Activated naive CD4-positive, alpha-beta T cell treated with anti-CD3 and anti-CD28 coated beads, Interleukin-2, amount 50 U/mL, for 72 hours (primary cell): ENCODE data around the gene ZNF189. TPM values are rescaled to one million over a fixed set of nuclear protein-coding genes. Genes with fewer than 3 reads are reported as not detected.

Experiments
- ATAC-seq, 2 donors: fragments of 150-1000 bp; cut with Tn5 transposase; 2 replicates each; pipeline ENCODE4 v1.10.0; 2021; ENCODE audit warnings: mild to moderate bottlenecking in 2 of 2, moderate library complexity in 2 of 2
- DNase-seq, 2 donors: peaks; one replicate each; pipeline ENCODE4 v3.0.0; 2021 to 2022; ENCODE audit warnings: low spot score in 2 of 2
- H3K27ac Mint-ChIP-seq, 2 donors: one replicate each; pipeline ENCODE4 v1.8.0; 2022; ENCODE audit warnings: mild to moderate bottlenecking in 2 of 2, mixed read lengths in 2 of 2
- H3K36me3 Mint-ChIP-seq, 2 donors: one replicate each; pipeline ENCODE4 v1.8.0; 2022; ENCODE audit warnings: mixed read lengths in 2 of 2
- H3K9me3 Mint-ChIP-seq, 2 donors: one replicate each; pipeline ENCODE4 v1.8.0; 2022; ENCODE audit warnings: mixed read lengths in 2 of 2
- total RNA-seq, 2 donors: library from RNA; stranded (reverse); gene quantifications; one replicate each; pipeline ENCODE4 v1.2.3, GENCODE V29; 2022

The ZNF189 gene
- 10 to 100 TPM in 1 of 2 donors, 1 to 10 TPM in 1; 8.8 to 10.5 TPM for total RNA-seq

DNA sequence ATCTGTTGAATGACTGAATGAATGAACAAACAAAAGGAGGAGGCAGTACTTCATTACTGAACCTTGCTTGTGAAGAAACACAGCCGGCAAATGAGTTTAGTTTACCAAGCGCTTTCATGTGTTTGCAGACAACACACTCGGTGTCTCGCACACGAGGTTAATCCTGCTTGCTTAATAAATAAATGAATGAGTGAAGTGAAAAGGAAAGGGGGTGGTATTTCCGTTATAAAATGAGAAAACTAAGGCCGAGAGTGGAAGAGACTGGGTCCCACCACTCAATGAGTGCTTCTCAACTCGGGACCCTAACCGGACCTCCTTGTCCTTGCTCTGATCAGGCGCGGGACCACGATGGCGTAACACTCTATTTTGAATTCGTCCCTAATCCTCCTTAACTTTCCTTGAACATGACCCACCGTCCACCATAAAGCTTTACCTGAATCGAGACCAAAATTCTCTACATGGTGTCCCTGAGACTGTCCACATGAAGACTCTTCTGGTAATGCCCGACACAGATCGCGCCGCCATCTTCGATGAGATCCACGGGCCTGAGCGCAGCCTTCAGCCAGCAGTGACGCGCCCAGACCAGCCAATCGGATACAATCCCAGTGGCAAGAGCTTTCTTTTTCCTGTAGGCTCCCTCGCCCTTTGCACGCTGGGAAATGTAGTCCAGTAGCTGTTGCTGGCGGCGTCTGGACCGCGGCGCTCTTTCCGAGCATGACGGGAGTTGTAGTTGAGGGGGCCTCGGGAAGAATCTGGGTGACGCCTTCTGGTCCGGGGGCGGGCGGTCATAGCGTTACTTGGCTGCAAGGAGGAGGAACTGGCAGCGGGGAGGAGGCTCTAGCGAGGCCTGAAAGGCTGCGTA lies at the start of gene ZNF189, which contains the start of gene MRPL50:
Gene ZNF189, plus strand, starts transcription at position 784 of the 862 bp plus-strand sequence. CDS start 306 bp downstream, outside the sequence.
Gene MRPL50, minus strand, starts transcription at position 551 of the 862 bp plus-strand sequence. Its CDS starts 26 bp downstream, at position 525.
- ATAC-seq: peak; percentile 95
- peak; percentile 87 to 96 for DNase-seq
- Mint-ChIP-seq H3K27ac (peak within 1 kb of the TSS; percentile 93 to 99), H3K9me3 (peaks cover 10 to 36% of the 10 kb centered on the region in 2 donors), H3K36me3 (peaks cover 66 to 77% of the 10 kb centered on the region in 2 donors)

- ATAC-seq (no peak), DNase-seq (no peak)
- Mint-ChIP-seq H3K27ac (no peak overlapping the region), H3K36me3 (no peaks in the 10 kb centered on the region), H3K9me3 (no peaks in the 10 kb centered on the region)
These were observed 48.4 kb upstream of the ZNF189 start for GRCh38 chr9:101350285-101350684.

DNA sequence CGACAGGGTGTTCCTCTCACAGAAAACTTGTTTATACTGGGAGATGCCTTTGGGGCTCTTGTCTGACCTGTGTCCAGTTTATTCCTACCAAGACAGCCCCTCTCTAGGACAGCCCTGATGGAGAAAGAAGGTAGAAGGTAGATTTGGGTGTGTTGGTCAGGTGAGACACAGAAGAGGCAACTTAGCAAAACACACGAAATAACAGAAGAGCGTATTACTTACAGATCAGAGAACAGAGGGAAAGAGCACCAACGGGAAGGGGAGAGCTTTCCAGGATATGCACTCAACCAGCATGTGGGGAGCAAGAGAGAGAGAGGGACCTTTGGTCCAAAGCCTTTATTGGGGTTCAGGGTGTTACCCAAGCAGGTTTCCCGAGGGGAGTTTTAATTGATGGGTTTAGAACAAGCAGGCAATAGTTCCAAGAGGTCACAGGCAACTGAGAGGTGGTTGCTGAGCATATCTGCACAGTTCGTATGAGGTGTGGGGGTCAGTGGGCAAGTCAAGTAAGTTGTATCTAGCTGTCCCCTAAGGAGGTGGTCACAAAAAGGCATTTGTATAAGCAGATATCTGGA lies 45.7 kb upstream of the ZNF189 start:
- DNase-seq (no peak), ATAC-seq (no peak)
- no peak overlapping the region for H3K27ac Mint-ChIP-seq
- no peaks in the 10 kb centered on the region for H3K36me3 Mint-ChIP-seq
- H3K9me3 Mint-ChIP-seq: no peaks in the 10 kb centered on the region

GRCh38 chr9:101353683-101354082 lies 45.0 kb upstream of the ZNF189 start:
- ATAC-seq (no peak), DNase-seq (no peak)
- Mint-ChIP-seq H3K27ac (no peak overlapping the region), H3K9me3 (no peaks in the 10 kb centered on the region), H3K36me3 (no peaks in the 10 kb centered on the region)

DNA sequence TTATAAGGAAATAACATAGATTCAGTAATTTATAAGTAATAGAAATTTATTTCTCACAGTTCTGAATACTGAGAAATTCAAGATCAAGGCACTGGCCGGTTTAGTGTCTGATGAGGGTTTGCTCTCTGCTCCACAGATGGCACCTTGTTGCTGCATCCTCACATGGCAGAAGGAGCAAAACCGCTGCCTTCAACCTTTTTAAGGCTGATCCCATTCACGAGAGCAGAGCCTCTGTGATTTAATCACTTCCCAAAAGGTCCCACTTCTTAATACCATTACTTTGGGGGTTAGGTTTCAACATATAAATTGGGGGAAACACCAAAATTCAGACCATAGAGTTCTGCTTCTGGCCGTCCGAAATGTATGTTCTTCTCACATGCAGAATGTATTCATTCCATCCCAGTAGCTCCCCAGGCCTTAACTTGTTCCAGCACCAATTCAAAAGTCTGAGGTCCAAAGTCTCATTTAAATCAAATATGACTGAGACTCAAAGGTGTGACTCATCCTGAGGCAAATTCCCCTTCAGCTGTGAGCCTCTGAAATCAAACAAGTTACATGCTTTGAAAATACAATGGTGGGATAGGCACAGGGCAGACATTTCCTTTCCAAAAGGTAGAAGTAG lies 44.4 kb upstream of the ZNF189 start:
- DNase-seq (no peak), ATAC-seq (no peak)
- no peaks in the 10 kb centered on the region for H3K9me3 Mint-ChIP-seq
- H3K27ac Mint-ChIP-seq: no peak overlapping the region
- no peaks in the 10 kb centered on the region for H3K36me3 Mint-ChIP-seq

DNA sequence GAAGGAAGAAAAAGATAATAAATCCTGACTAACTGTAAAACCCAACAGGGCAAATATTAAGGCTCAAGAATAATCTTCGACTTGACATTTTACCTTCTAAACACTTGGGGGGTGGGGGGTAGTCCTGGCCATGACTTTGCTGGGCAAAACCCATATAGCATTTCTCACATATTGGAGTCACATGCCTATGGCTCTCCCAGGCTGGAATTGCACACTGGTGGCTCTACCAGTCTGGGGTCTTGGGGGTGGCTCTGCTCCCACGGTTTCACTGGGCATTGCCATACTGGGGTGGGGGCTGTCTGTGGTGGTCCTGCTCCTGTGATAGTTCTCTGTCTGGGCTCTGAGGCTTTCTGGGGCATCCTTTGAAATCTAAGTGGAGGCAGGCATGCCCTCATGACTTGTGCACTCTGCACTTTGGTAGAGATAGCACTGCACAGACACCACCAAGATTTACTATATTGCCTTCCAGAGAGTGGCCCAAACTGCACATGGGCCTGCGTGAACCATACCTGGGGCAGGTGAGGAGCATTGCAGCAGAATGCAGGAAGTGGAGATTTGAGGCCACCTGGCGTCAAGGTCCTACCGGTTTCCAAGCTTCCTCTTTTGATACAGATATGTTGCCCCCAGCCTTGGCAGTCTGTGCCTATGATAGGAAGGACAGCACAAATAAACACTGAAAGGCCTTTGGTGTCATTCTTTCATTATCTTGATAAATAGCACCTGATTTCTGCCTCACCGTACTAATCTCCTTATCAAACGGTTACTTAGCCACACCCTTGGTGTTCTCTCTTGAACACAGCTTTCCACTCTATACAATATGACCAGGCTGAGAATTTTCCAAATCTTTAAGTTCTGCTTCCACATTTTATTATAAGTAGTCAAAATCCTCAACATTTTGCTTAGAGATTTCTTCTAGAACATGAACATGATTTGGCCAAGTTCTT lies 43.6 kb upstream of the ZNF189 start:
- H3K9me3 Mint-ChIP-seq: no peaks in the 10 kb centered on the region

GRCh38 chr9:101356619-101357018 lies 42.0 kb upstream of the ZNF189 start:
- no peaks in the 10 kb centered on the region for H3K36me3 Mint-ChIP-seq
- ATAC-seq (no peak), DNase-seq (no peak)
- no peak overlapping the region for H3K27ac Mint-ChIP-seq
- H3K9me3 Mint-ChIP-seq: no peaks in the 10 kb centered on the region

More for the DNA sequence above, 43.6 kb upstream of the ZNF189 start:
- DNase-seq (no peak), ATAC-seq (no peak)
- no peak overlapping the region for H3K27ac Mint-ChIP-seq
- no peaks in the 10 kb centered on the region for H3K36me3 Mint-ChIP-seq

GRCh38 chr9:101359679-101360078 lies 39.0 kb upstream of the ZNF189 start:
- Mint-ChIP-seq H3K36me3 (no peaks in the 10 kb centered on the region), H3K27ac (no peak overlapping the region), H3K9me3 (no peaks in the 10 kb centered on the region)
- DNase-seq (no peak), ATAC-seq (no peak)

DNA sequence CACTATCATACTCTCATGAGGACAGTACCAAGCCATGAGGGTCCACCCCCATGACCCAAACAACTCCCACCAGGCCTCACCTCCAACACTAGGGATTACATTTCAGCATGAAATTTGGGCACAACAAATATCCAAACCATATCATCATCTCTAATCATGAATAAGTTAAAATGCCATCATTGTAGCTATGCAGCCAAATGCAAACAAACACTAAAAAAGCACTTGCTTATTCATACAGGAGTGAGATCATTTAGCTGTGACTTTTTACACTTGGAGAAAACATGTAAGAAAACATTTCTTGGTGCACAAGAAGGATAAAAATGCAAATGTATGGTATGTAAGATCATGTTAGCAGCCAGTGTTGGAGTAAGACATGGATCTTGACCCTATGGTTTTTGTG lies 38.0 kb upstream of the ZNF189 start:
- Mint-ChIP-seq H3K27ac (no peak overlapping the region), H3K9me3 (no peaks in the 10 kb centered on the region), H3K36me3 (no peaks in the 10 kb centered on the region)
- no peak for ATAC-seq
- no peak for DNase-seq

DNA sequence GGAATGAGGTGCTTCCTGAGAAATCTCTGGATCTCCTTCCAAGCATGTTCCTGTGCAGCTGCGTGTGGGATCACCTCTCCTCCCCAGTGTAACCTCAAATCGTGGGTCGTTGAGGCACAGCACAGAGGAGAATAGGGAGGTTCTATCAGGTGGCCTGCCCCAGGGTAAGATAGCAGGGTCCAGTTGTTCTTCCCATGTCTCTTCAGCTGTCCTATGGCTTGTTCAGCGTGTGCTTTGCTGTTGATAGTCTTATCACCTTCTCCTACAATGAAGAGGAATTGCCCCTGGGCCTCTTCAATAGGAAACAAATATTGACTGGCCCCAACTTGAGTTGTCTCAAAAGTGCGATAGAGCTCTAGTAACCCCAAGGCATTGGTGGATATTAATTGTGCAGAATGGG lies 36.2 kb upstream of the ZNF189 start:
- H3K9me3 Mint-ChIP-seq: no peaks in the 10 kb centered on the region
- H3K36me3 Mint-ChIP-seq: no peaks in the 10 kb centered on the region
- H3K27ac Mint-ChIP-seq: no peak overlapping the region
- no peak for DNase-seq
- ATAC-seq: no peak

DNA sequence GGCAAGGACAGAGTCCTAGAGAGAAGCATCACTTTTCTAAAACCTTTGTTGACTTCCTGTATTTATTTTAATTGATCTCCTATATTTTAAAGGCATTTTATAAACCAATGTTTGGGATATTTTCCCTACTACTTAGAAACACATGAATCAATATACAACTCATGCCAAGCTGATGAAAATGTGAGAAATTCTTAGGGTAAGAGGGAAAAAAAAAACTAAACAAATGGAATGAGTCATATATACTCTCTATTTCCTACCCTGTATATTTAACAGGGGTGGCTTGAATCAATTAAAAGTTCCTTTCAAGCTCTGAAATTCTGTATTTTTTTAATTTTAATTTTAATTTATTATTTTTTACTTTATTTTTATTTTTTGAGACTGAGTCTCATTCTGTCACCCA lies 33.5 kb upstream of the ZNF189 start:
- ATAC-seq: no peak
- no peaks in the 10 kb centered on the region for H3K36me3 Mint-ChIP-seq
- H3K9me3 Mint-ChIP-seq: no peaks in the 10 kb centered on the region

DNA sequence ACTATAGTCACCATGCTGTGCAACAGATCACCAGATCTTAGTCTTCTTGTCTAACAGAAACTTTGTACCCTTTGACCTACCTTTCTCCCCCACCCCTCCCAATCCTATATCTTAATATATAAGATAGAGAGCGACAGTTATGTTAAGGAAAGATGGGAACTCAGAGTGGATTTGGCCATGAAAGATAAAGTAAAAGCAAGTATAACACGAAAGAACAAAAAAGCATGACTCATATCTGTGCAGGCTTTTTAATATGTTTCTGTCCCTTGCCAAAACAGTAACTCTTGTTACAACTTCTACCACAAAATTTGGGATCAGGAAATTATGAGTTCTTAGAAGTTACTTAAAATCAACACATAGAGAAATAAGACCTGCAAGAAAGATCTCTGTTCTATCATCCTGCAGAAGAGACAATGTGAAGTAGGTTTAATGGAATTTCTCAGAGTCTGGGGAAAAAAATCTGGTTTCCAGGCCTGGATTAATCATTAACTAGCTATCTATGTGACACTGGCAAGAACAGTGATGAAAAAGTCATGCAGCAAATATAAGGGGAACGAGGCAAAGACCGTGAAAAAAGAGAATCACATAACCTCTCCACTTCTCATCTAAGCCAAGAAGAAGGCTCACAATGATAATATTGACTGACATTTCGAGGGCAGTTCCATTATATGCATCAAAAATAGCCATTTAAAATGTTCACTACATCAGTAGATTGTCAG lies 32.5 kb upstream of the ZNF189 start:
- Mint-ChIP-seq H3K36me3 (no peaks in the 10 kb centered on the region), H3K27ac (no peak overlapping the region), H3K9me3 (no peaks in the 10 kb centered on the region)
- ATAC-seq (no peak), DNase-seq (no peak)

More for the DNA sequence above, 33.5 kb upstream of the ZNF189 start:
- H3K27ac Mint-ChIP-seq: no peak overlapping the region
- no peak for DNase-seq

DNA sequence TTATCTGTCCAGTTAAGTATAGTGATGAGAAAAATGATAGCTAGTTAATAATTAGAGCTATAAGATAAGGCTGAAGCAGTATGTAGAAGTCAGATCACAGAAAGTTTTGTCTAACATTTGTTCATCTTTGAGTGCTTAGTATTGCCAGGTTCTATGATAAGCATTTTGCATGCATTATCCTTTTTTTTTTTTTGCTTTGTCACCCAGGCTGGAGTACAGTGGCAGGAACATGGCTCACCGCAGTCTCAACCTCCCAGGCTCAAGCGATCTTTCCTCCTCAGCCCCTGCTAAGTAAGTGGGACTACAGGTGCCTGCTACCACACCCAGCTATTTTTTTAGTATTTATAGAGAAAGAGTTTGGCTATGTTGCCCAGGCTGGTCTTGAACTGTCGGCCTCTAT lies 31.3 kb upstream of the ZNF189 start:
- H3K27ac Mint-ChIP-seq: no peak overlapping the region
- no peaks in the 10 kb centered on the region for H3K36me3 Mint-ChIP-seq
- H3K9me3 Mint-ChIP-seq: peaks cover 0 to 5% of the 10 kb centered on the region in 2 donors
- ATAC-seq (no peak), DNase-seq (no peak)

GRCh38 chr9:101369286-101369685 lies 29.4 kb upstream of the ZNF189 start:
- Mint-ChIP-seq H3K9me3 (peaks cover 0 to 5% of the 10 kb centered on the region in 2 donors), H3K27ac (no peak overlapping the region), H3K36me3 (no peaks in the 10 kb centered on the region)
- DNase-seq (no peak), ATAC-seq (no peak)

DNA sequence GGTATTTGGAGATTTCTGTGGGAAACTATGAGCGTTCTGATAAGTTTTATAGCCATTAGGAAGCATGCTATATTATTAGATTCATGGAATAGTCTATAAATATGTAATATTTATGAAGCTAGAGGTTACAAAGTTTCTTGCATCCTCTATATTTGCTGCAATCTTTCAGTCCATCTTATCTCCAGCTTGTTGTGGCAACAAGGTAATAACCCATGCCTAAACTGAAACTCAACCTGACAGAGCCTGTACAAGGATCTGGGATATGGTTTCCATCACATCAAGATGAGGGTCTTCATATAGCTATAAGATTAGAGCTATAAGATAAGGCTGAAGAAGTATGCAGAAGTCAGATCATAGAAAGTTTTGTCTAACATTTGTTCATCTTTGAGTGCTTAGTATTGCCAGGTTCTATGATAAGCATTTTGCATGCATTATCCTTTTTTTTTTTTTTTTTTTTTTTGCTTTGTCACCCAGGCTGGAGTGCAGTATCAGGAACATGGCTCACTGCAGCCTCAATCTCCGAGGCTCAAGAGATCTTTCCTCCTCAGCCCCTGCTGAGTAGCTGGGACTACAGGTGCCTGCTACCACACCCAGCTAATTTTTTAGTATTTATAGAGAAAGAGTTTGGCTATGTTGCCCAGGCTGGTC lies 28.6 kb upstream of the ZNF189 start:
- DNase-seq (no peak), ATAC-seq (no peak)
- no peaks in the 10 kb centered on the region for H3K36me3 Mint-ChIP-seq
- peaks cover 0 to 5% of the 10 kb centered on the region in 2 donors for H3K9me3 Mint-ChIP-seq
- H3K27ac Mint-ChIP-seq: no peak overlapping the region
